HG03097 (cell line): ENCODE measurements around the gene SMPD4.
"Not testable (repeated sequence)": the region's sequence is repeated elsewhere in the genome, so short reads cannot be mapped to it uniquely, and the experiment has no call there.

Source experiments
- ATAC-seq: cut with Tn5 transposase; IDR thresholded peaks from one replicate; pipeline ENCODE4 v1.9.1; 2021; ENCODE audit not compliant: unreplicated experiment, low FRiP score

SMPD4 gene

DNA sequence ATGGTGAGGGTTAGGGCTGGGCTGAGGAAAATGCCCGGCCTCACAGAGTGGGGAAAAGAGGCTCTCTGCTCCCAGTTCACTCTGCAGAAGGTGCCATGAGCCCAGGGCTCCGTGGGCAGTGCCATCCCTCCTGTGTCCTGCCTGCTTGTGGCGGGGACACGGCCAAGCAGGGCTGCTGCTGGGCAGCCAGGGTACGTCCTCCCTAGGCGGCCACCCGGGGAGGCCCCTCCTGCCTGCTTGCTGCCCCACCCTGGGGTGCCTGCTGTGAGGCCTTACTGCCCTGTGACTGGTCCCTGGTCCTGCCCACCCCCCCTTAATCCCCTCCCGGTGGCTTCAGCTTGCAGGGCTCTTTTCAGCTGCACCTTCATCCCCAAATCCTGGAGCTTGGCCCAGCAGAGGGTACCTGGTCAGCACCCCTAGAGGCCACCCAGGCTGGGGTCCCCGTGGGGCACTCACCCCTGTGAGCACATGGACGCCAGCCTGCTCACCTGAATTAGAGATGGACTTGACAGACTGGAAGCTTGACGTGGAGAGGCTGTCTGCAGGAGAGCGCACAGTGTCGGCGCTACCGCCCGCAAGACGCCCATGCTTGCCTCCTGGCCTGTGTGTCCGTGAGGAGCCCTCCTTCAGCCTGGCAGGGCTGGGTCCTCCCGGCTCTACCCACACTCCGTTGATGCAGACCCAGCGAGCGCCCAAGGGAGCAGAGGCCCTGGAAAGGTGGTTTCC is 39.6 kb downstream of the SMPD4 start:
- not testable (repeated sequence) for ATAC-seq

DNA sequence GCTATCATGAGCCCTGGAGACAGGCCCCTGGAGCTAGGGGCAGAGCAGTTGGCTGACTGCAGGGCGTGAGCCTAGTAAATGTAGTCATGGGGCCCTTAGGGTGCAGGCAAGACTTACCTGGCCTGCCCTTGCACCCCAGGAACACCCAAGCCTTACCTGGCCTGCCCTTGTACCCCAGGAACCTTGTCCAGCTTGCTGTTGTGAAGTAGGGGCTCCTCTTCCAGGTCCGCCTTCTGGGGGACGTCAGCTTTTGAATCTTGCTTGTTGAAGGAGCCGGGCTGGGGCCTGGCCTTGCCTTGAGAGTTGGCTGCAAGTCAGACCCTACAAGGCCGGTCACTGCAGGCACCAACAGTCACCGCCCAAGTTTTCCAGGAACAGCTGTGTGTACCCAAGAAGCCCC is 40.4 kb downstream of the SMPD4 start:
- not testable (repeated sequence) for ATAC-seq

DNA sequence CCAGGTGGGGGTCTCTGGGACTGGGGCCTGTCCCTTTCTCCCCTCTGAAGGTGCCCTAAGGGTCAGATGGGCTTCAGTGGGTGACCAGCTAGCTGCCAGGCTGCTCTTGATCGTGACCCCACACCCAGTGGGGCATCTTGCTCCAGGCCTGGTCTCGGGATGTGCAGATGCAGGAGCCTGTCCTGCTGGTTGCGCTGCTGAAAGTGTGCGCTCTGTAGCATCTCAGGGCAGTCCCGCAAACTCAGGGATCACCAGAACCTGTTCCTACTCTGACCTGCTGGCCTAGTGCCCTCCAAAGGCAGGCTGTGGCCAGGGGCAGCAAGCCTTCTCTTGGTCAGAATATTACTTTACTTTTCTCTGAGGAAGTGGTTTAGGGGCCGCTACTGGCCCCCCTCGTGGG is 40.9 kb downstream of the SMPD4 start:
- ATAC-seq, result not testable (repeated sequence)

DNA sequence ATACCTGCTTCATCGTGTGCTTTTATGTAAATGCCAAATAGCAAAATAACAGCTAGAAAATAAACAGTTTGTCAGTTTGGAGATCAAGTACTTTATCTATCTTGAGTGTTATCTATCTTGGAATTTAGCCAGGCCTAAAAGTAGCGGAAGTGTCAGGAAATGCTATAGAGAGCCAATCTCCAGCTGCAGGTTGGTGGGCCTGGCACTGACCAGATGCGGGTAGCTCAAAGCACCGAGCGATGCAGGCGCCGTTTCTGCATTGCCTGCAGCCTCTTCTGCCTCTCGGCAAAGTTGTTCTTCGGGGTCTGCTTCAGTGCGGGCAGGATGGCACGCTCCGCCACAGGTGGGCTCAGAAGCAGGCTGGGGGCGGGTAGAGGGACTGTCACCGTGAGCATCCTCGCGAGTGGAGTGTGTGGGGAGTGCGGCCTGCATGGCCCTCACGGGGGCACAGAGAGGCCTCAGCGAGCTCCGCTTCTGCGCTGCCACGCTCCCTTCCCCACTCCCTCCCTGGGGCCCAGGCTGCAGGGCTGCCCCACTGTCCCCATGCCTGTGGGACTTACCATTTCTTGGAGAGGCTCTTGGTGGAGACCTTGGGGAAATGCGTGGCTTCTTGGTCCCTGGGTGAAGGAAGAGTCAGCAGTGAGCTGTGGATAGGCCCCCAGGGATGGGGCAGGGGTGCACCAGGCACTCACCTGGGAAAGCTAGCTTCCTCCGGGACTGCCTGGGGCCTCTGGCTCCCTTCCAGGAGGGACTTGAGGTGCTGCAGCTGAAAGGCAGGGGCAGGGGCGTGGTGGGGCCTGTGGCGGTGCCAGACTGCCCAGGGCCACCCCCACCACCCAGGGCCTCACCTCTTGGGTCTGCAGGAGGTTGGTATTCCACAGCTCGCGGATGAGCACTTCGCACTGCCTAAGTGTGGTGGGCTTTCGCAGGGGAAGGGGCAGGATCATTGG is 41.8 kb downstream of the SMPD4 start:
- ATAC-seq, result not testable (repeated sequence)

DNA sequence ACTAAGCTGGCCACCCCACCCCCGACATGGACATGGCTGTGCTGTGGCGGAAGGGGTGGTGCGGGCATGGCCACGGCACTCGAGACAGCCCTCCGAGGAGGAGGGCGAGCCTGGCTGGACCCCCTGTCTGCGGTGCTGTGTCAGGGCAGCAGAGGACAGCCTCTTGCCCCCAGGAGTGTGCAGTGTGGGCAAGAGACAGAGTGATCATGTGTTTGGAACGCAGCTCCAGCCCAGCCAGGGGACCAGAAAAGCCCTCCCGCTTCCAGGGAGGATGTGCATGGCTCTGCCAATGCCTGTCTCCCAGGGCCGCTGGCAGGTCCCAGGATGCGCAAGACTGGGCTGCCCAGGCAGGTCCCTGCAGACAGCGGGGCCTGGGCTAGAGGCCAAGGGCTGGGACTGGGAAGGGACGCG is 42.6 kb downstream of the SMPD4 start:
- ATAC-seq, result not testable (repeated sequence)

DNA sequence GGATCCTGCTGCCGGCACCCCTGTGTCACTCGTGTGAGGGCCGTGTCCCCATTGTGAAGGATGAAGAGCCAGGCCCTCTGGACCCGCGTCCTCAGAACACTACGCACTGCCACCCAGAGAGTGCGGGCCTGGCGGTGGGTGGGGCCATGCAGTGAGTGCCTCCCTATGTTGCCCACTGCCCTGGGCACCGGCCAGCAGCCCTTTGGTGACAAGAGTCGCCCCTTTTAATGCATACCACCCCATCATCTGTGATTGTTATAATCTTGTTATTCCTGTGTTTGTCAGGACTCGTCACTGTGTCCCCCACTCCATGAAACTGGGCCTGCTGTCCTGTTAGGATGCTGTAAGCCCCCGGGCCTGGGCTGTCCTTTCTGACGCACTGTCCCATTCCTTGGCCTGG is 43.1 kb downstream of the SMPD4 start:
- ATAC-seq, result not testable (repeated sequence)

DNA sequence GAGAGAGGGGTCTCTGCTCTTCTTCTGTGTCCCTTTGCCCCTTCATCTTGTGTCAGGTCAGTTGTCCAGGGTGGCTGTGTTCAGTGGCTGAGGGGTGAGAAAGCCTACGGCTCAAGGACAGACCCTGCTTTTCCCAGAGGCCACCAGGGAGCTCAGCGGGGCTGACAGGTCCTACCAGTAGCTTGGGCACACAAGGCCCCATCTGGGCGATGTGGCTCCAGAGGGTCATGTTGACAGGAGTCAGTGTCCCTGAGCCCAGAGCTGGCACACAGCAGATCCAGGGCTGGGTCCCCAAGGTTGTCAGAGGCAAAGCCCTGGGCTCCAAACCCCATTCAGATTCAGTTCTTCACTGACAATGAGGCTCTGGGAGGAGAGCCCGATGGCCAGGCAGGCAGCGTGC is 44.3 kb downstream of the SMPD4 start:
- not testable (repeated sequence) for ATAC-seq

DNA sequence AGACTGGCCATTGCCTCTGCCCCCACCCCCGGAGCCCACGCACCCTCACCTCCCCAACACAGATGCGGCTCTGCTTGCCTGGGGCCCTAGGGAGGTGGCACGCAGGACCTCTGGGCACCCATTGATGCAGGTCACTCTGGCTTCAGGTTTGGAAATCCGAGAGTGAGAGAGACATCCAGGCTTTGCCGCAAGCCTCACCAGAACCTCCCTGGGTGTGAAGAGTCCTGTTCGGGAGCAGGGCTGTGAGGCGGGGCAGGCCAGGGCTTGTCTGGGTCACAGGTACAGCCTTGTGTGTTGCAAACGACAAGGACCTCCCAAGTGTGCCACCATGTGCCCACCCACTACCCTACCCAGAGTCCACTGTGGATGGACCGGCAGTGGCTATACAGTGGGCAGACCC is 44.9 kb downstream of the SMPD4 start:
- ATAC-seq, result not testable (repeated sequence)

DNA sequence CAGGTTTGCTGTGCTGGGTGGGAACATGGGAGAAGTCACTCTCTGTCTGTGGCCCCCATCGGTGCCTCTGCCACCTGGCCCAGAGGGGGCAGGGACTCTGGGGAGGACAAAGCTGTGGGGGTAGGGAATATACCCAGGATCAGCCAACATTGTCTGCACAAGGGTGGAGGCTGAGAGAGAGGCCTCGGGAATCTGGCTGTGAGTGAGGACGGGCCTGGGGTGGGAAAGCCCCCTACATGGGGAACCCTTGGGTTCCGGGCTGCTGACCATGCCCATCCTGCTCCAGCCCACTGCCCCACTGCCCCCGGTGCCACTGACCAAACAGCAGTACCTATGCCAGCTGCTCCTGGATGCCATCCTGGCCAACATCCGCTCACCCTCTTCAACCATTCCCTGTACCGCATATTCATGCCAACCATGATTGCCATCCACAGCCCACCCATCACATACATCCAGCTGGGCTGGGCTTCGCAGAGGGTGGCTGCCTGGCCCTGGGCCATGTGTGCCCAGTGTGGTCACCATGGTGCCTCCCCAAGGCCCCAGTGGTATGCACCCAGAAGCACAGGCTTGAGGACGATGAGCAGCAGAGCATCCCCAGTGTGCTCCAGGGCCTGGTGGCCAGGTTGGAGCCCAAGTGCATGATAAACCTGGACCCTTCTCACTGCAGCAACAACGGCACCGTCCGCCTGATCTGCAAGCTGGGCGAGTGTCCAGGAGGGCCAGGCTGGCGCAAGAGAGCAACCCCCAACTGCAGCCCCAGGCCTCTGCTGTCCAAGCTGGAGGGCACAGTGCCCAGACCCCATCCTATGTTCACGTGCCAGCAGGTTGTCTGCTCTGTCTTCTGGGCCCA is 45.5 kb downstream of the SMPD4 start:
- ATAC-seq, result no peak

DNA sequence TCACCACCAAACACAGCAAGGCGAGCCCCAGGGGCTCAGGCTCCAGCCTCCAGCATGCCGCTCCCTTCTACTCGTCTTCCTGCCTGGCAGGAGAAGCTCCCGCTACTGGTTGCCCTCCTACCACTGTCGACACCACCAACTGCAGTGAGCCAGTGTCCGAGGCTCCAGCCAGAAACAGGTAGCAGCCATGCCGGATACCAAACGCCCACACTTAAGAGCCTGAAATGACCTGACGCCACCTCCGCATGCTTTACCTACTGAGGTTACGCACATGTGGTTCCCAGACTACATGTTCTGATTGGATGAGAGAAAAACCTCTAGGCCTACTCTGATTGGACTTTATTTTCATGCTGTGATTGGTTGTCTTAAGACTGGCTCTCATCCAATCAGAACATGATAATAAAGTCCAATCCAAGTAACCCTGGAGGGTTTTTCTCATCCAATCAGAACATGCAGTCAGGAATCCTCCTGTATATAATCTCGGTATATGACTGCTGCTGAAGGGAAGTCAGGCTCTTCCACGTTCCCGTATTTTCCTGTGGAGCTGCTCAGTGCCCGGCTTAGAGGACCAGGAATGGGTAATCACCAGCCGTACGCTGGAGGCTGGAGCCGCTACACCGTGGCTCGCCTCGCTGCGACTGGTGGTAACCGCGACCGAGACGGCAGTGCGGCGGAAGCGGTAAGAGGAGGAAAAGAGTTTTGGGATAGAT is 52.1 kb downstream of the SMPD4 start, which contains the start of gene POTEF:
POTEF (minus strand) TSS at position 103 of the 710 bp plus-strand sequence. CDS start 8,707 bp downstream, outside the sequence.
- not testable (repeated sequence) for ATAC-seq

DNA sequence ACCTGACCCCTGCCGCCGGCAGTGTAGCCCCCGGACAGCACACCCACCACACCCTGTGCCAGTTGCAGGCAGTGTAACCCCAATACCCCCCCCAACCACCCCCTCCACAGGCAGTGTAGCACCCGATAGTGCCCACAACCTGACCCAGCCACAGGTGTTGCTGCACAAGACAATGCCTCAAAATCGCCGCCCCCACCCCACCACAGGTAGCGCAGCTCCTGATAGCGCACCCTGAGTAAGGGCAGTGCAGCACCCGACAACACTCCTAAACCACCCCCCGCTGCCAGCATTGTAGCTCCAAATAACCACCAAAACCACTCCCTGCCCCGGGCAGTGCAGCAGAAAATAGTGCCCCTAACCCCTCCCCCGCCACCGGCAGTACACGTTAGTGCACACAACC is 52.9 kb downstream of the SMPD4 start:
- not testable (repeated sequence) for ATAC-seq

DNA sequence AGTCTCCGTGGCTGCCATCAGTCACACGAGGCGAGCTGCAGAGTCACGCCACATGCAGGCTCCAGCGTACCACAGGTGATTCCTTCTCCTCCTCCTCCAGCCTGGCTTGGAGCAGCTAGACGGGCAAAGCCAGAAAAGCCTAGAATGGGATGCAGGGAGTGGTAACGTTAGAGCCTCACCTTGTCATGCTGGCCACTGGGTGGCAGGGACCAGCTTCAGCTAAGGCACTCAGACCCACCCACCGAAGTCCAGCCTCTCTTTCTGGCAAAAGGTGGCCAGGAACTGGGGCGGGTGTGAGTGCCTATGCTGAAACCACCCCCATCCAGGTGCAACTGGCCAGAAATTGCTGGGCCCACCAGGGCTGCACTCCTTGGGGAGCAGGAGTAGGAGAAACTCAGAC is 53.7 kb downstream of the SMPD4 start:
- ATAC-seq, result not testable (repeated sequence)

DNA sequence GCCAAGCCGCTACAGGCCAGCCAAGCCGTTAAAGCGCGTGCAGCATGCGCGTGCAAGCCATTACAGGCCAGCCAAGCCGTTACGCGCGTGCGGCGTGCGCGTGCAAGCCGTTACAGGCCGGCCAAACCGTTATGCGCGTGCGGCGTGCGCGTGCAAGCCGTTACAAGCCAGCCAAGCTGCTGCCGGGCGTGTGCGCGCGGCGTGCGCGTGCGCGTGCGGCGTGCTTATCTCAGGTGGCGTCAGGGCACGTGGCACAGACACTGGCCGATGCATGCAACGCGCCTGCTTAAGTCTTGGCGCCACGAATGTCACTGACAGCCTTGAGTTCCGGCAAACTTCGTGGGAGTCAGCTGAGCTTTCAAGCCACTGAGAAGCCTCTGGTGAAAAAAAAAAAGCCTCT is 60.5 kb downstream of the SMPD4 start:
- not testable (repeated sequence) for ATAC-seq

DNA sequence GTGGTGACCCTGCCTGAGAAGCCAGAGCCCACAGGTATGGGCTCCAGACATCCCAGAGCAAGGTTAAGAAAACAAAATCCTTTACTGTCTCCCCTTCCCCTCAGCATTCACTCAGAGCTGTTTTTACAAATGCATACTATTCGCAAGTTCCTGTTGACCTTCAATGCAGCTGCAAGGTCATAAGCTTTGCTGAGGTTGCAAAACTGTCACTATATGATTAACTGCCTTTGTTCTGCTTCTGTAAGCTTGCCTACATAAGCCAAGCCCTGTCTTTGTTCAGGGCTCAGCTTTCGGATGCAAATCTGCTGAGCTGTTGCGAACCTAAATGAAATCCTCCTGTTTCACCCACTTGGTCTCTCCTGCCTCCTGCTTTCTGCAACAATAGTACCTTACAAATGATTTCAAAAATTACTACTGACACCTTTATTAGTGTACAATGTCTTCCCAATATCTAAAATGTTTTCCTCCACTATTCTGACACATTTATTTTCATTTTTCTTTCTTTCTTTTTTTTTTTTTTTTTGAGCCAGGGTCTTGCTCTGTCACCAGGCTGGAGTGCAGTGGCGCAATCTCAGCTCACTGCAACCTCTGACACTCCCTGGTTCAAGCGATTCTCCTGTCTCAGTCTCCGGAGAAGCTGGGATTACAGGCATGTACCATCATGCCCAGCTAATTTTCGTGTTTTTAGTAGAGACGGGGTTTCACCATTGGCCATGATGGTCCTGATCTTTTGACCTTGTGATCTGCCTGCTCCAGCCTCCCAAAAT is 78.6 kb downstream of the SMPD4 start:
- ATAC-seq, result not testable (repeated sequence)
